HCT116 (cell line): ENCODE data around the gene SYCE3.
A peak's percentile ranks its signal among the peaks of the same experiment; 100 is the strongest.

ENCODE experiments used
- CEBPB ChIP-seq: IDR thresholded peaks from 2 replicates; pipeline ENCODE4 v1.6.1; 2012; ENCODE audit warnings: low read depth
- ELF1 ChIP-seq: IDR thresholded peaks from 2 replicates; pipeline ENCODE4 v1.6.1; 2012; ENCODE audit warnings: low read depth, borderline replicate concordance
- FOSL1 ChIP-seq: IDR thresholded peaks from 2 replicates; pipeline ENCODE4 v1.6.1; 2012; ENCODE audit warnings: low read depth
- POLR2A ChIP-seq: IDR thresholded peaks from 2 replicates; pipeline ENCODE4 v1.7.0; 2011; ENCODE audit warnings: borderline replicate concordance; ENCODE audit not compliant: insufficient read depth, insufficient read length; ENCODE audit errors: extremely low read depth
- POLR2AphosphoS5 ChIP-seq: IDR thresholded peaks from 2 replicates; pipeline ENCODE4 v1.6.1; 2011; ENCODE audit warnings: mild to moderate bottlenecking, low read depth, low read length, moderate library complexity
- SRF ChIP-seq: IDR thresholded peaks from 2 replicates; pipeline ENCODE4 v1.6.1; 2012; ENCODE audit warnings: low read depth
- TF ChIP-seq, protein P1 (sequence below), 3 experiments: fragments of 200-600 bp in 1 of 3; sonication (generic) in 1 of 3; IDR thresholded peaks in 2 of 3; conservative IDR thresholded peaks in 1 of 3; 2 replicates each; pipeline ENCODE4 v1.5.1; 2012 to 2017; ENCODE audit warnings: low read depth in 2 of 3, low read length in 2 of 3, antibody characterized with exemption in 1 of 3, borderline replicate concordance in 1 of 3, control low read depth in 1 of 3, mild to moderate bottlenecking in 1 of 3, mixed read lengths in 1 of 3, mixed run types in 1 of 3, moderate library complexity in 1 of 3; ENCODE audit not compliant: insufficient read depth in 1 of 3

DNA sequence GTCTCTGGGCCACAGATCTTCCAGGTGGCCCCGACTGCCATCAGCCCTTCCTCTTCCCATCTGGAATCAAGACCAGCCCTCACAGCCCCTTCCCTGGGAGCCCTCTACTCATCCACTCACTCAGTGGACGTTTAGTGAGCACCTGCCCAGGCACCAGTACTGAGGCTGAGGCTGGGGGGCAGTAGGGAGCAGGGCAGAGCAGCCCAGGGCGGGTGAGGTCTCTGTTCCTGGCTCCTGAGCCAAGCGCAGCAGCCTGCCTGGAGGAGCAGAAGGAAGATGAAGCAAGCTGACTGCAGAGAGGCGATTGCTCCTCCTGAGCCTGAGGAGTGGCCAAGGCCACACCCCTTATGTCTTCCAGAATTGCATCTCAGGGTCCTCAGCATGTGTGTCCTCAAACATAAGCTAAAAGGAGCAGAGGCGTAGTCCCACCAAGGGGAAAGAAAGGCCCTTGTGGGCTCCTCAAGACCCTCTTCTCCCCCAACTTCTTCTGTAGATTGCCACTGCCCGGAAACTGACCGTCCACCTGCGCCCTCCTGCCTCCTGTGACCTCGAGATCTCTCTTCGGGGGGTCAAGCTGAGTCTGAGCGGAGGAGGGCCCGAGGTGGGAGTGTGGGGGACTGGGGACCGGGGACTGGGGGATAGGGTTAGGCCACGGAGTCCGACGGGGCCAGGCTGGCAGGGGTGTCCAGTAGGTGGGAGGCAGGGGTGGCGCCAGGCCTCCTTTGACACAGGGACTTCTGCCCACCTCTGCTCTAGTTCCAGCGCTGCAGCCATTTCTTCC, 43.6 kb upstream of the SYCE3 start:
- TF ChIP-seq, protein P1, sequence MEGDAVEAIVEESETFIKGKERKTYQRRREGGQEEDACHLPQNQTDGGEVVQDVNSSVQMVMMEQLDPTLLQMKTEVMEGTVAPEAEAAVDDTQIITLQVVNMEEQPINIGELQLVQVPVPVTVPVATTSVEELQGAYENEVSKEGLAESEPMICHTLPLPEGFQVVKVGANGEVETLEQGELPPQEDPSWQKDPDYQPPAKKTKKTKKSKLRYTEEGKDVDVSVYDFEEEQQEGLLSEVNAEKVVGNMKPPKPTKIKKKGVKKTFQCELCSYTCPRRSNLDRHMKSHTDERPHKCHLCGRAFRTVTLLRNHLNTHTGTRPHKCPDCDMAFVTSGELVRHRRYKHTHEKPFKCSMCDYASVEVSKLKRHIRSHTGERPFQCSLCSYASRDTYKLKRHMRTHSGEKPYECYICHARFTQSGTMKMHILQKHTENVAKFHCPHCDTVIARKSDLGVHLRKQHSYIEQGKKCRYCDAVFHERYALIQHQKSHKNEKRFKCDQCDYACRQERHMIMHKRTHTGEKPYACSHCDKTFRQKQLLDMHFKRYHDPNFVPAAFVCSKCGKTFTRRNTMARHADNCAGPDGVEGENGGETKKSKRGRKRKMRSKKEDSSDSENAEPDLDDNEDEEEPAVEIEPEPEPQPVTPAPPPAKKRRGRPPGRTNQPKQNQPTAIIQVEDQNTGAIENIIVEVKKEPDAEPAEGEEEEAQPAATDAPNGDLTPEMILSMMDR (IDR thresholded peaks at IDR 0.05 in 2 of 3, conservative IDR thresholded peaks at IDR 0.05 in 1 of 3; ENCODE audit: borderline replicate concordance in 1 of 3, insufficient read depth in 1 of 3, low read depth in 2 of 3, low read length in 2 of 3): peak in 2 of 3 experiments; percentile 26 to 33; a peak in 2 of 6 replicates
- TF ChIP-seq POLR2A (no peak), CEBPB (no peak), POLR2AphosphoS5 (no peak), ELF1 (no peak), FOSL1 (no peak), SRF (no peak)
